Hematopoietic multipotent progenitor cell treated with erythropoietin and hydrocortisone succinate and interleukin-3 and kit ligand, for 15 days (in vitro differentiated cells): ENCODE data around the gene SCGB1A1.
A peak's percentile ranks its signal among the peaks of the same experiment; 100 is the strongest.

ENCODE experiments used
- DNase-seq: peaks from one replicate; pipeline ENCODE4 v3.0.0-alpha.2; 2015; ENCODE audit warnings: low spot score

SCGB1A1 gene

GRCh38 chr11:62421996-62422395 lies 3.2 kb downstream of the SCGB1A1 start:
- DNase-seq: no peak

GRCh38 chr11:62423012-62423411 lies 4.2 kb downstream of the SCGB1A1 start:
- no peak for DNase-seq

GRCh38 chr11:62427630-62428233 lies 8.9 kb downstream of the SCGB1A1 start:
- no peak for DNase-seq

- DNase-seq: no peak
These were observed 10.2 kb downstream of the SCGB1A1 start for GRCh38 chr11:62428871-62429560.

- DNase-seq: no peak
These were observed 11.6 kb downstream of the SCGB1A1 start for GRCh38 chr11:62430425-62430824.

- DNase-seq: no peak
These were observed 12.5 kb downstream of the SCGB1A1 start for GRCh38 chr11:62431171-62431901.

GRCh38 chr11:62432695-62433094 lies 13.9 kb downstream of the SCGB1A1 start:
- DNase-seq: no peak

DNA sequence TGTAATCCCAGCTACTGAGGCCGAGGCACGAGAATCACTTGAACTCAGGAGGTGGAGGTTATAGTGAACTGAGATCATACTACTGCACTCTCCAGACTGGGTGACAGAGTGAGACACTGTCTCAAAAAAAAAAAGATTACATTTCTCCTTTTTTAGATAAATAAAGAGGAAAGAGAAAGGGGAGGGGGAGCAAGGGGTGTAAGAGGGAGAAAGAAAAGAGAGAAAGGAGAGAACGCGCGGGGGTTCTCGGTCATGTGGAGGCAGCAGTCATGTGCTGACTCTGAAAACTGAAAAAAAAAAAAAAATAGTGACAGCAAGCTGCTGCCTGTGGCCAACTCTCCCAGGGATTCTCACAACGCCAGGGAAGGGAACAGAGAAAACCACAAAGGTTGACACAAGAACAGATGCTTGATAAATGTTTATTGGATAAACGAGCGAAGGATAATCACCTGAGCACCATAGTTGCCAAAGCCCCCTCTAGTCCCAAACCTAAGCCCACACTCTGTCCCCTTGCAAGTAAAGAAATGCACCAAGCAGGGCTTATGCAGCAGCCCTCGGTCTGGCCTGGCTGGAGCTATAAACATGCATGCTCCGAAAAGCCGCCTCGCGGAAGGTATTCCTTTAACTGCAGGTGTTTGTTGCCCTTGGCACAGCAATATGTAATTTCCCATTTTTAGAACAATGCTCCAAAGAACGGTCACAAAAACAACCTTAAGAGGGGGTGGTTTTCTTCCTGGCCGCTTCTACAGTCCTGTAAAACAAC lies 14.5 kb downstream of the SCGB1A1 start:
- DNase-seq: no peak

DNA sequence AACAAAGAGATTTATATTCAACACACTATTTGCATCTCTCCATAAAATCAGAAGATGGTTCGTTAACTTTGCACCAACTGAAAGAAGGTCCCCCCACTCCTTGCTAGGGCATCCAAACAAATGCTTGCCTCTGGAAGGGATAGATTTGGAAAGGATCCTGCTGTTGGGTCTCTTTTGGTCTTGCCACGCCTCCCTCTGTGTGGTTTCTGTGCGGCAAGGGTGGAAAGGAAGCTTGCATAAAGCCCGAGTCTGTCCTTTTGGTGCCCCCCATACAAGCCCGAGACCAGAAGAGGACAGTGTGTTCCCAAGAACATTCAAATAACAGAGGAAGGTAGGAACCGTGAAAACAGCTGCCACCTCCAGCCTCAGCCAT lies 15.1 kb downstream of the SCGB1A1 start:
- no peak for DNase-seq

GRCh38 chr11:62435846-62436660 lies 17.2 kb downstream of the SCGB1A1 start:
- DNase-seq: no peak

- no peak for DNase-seq
These were observed 18.8 kb downstream of the SCGB1A1 start for GRCh38 chr11:62437616-62438015.

DNA sequence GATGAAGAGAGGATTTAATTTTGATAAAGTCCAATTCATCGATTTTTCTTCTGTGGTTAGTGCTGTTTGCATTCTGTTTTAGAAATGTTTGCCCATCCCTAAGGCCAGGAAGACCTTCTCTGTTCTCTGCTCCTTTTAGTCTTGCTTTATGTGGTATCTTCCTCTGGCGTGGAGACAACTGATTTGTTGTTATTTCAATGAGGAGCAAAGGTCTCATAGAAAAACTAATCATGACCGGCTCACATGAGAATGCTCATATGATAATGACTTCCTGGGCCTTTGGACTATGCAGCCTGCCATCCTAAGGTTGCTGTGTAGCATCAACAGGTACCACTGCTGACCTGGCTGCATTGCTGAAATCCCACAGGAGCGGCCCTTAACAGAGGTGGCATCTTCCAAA lies 19.8 kb downstream of the SCGB1A1 start:
- DNase-seq: no peak

GRCh38 chr11:62439785-62440602 lies 21.2 kb downstream of the SCGB1A1 start:
- DNase-seq: no peak

DNA sequence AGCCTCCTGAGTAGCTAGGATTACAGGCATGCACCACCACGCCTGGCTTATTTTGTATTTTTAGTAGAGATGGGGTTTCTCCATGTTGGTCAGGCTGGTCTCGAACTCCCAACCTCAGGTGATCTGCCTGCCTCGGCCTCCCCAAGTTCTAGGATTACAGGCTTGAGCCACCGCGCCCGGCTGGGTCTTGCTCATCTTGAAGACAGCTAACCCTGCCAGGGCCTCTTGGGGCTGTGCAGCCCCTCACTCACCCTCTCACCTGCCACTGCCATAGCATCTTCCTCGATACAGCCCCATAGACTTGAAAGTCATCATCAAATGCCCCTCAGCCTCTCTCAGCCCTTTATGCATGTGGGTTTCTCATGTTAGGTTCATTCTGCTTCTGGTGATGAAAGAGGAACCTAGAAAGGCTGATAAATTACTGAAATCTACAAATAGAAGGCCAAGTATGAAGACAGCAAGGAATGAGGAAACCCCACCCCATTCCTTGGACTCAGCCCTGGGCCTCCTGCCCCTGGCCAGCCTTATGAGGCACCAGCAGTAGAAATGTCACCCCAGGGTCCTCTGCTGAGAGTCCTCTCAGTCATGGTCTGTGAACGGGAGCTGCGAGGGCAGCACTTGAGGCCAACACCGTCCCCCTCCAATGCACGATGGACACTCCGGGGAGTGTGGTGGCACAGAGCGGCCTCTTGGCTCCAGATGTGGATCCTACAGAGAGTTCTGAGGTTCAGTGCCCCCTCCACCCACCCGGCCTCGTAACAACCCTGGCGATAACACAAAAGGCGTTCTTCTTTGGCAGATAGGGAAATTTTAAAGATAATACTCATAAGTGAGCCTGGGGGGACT lies 24.8 kb downstream of the SCGB1A1 start:
- DNase-seq: no peak

- DNase-seq: peak; percentile 25
These were observed 25.5 kb downstream of the SCGB1A1 start for GRCh38 chr11:62444236-62444833.

DNA sequence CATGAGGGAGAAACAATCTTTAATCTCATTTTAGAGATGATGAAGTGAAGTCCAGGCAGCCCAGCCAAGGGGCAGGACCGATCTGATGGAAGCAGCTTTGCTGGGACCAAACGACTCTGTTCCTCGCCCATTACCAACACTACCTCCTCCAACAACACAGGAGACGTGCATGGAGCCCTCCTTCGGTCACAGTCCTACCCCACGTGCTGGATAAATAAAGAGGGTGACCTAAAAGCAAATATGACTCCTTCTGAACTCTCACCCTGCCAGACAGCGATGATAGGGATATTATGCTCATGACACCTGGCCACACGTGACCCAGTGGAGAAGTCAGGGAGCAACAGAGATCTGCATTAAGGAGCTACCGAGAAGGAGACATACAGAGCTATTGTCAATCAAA lies 26.0 kb downstream of the SCGB1A1 start:
- no peak for DNase-seq

- DNase-seq: no peak
These were observed 26.5 kb downstream of the SCGB1A1 start for GRCh38 chr11:62445314-62445740.

- DNase-seq: no peak
These were observed 27.3 kb downstream of the SCGB1A1 start for GRCh38 chr11:62446091-62446490.

- DNase-seq: no peak
These were observed 30.6 kb downstream of the SCGB1A1 start for GRCh38 chr11:62449451-62449851.
